Choroid plexus epithelial cell (primary cell): ENCODE data around the gene AIMP1.

ENCODE experiments used
- DNase-seq: peaks from one replicate; pipeline ENCODE4 v3.0.0-alpha.2; 2010; ENCODE audit warnings: low read depth
- H3K4me3 ChIP-seq: 2 replicates; pipeline ENCODE4 v1.5.1; 2011; ENCODE audit warnings: low read depth, mild to moderate bottlenecking, control low read depth, low read length, moderate library complexity
- CTCF ChIP-seq: conservative IDR thresholded peaks from 2 replicates; pipeline ENCODE4 v1.5.1; 2011; ENCODE audit warnings: low read depth, mild to moderate bottlenecking, control low read depth, inconsistent platforms, low read length, moderate library complexity

Gene AIMP1

GRCh38 chr4:106334741-106335470, 18.6 kb downstream of the AIMP1 start:
- peak; percentile 67 for DNase-seq
- no peak overlapping the region for H3K4me3 ChIP-seq
- TF ChIP-seq CTCF, result no peak

- H3K4me3 ChIP-seq, result no peak overlapping the region
- TF ChIP-seq CTCF, result no peak
- no peak for DNase-seq
Measured at GRCh38 chr4:106336618-106337017, 20.3 kb downstream of the AIMP1 start.

GRCh38 chr4:106337916-106338315, 21.6 kb downstream of the AIMP1 start:
- H3K4me3 ChIP-seq, result no peak overlapping the region
- no peak for TF ChIP-seq CTCF
- DNase-seq, result no peak

- no peak for DNase-seq
- no peak overlapping the region for H3K4me3 ChIP-seq
- no peak for TF ChIP-seq CTCF
Measured at GRCh38 chr4:106338671-106339070, 22.3 kb downstream of the AIMP1 start.

GRCh38 chr4:106339431-106339830, 23.1 kb downstream of the AIMP1 start:
- H3K4me3 ChIP-seq, result no peak overlapping the region
- no peak for DNase-seq
- TF ChIP-seq CTCF, result no peak

- DNase-seq, result no peak
- no peak for TF ChIP-seq CTCF
- H3K4me3 ChIP-seq, result no peak overlapping the region
Measured at GRCh38 chr4:106340774-106341173, 24.4 kb downstream of the AIMP1 start.

- DNase-seq, result no peak
- TF ChIP-seq CTCF, result no peak
- no peak overlapping the region for H3K4me3 ChIP-seq
Measured at GRCh38 chr4:106343865-106344646, 27.7 kb downstream of the AIMP1 start.
